ENCODE measurements around the gene PLK3. TPM values are rescaled to one million over a fixed set of nuclear protein-coding genes. Genes with fewer than 3 reads are reported as not detected.

Gene PLK3
- total RNA-seq, 1 donor from 2014 or later, result 38.8 TPM

DNA sequence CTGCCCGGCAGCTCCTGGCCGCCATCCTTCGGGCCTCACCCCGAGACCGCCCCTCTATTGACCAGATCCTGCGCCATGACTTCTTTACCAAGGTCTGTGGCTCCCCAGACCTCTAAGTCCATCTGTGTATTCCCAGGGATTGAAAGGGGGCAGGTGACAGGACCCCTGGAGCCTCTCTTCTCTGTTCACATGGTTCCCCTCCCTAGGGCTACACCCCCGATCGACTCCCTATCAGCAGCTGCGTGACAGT lies 2.8 kb downstream of the PLK3 start:
- H3K4me3 ChIP-seq, result peak overlapping the region; percentile 84
- no peak for ATAC-seq
- H3K4me1 ChIP-seq, result peaks cover 55% of the 10 kb centered on the region
- intact Hi-C loops (cut with DNase I), result no loop called here
- H3K9me3 ChIP-seq, result no peaks in the 10 kb centered on the region
- no peak for DNase-seq
- TF ChIP-seq, protein P1, sequence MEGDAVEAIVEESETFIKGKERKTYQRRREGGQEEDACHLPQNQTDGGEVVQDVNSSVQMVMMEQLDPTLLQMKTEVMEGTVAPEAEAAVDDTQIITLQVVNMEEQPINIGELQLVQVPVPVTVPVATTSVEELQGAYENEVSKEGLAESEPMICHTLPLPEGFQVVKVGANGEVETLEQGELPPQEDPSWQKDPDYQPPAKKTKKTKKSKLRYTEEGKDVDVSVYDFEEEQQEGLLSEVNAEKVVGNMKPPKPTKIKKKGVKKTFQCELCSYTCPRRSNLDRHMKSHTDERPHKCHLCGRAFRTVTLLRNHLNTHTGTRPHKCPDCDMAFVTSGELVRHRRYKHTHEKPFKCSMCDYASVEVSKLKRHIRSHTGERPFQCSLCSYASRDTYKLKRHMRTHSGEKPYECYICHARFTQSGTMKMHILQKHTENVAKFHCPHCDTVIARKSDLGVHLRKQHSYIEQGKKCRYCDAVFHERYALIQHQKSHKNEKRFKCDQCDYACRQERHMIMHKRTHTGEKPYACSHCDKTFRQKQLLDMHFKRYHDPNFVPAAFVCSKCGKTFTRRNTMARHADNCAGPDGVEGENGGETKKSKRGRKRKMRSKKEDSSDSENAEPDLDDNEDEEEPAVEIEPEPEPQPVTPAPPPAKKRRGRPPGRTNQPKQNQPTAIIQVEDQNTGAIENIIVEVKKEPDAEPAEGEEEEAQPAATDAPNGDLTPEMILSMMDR (IDR thresholded peaks at IDR 0.05), result no peak
- H3K36me3 ChIP-seq, result peaks cover 44% of the 10 kb centered on the region
- peak overlapping the region; percentile 15 for H3K27ac ChIP-seq
- H3K27me3 ChIP-seq, result no peaks in the 10 kb centered on the region

- ATAC-seq (no peak), DNase-seq (peak; percentile 58)
- Histone ChIP-seq H3K27me3 (no peaks in the 10 kb centered on the region), H3K36me3 (peaks cover 44% of the 10 kb centered on the region), H3K4me3 (peak overlapping the region; percentile 84), H3K27ac (peak overlapping the region; percentile 15), H3K9me3 (no peaks in the 10 kb centered on the region), H3K4me1 (peaks cover 60% of the 10 kb centered on the region)
- TF ChIP-seq, protein P1 (IDR thresholded peaks at IDR 0.05), result no peak
- intact Hi-C loops (cut with DNase I), result no loop called here
Observed at GRCh38 chr1:44803312-44804095, 3.3 kb downstream of the PLK3 start.

- peak; percentile 67 for DNase-seq
- peaks cover 74% of the 10 kb centered on the region for H3K4me1 ChIP-seq
- no peaks in the 10 kb centered on the region for H3K9me3 ChIP-seq
- H3K27me3 ChIP-seq, result no peaks in the 10 kb centered on the region
- ATAC-seq, result no peak
- TF ChIP-seq, protein P1 (IDR thresholded peaks at IDR 0.05), result no peak
- peak overlapping the region; percentile 100 for H3K27ac ChIP-seq
- no peak overlapping the region for H3K4me3 ChIP-seq
- intact Hi-C loops (cut with DNase I), result no loop called here
- peaks cover 44% of the 10 kb centered on the region for H3K36me3 ChIP-seq
Observed at GRCh38 chr1:44805311-44806024, 5.3 kb downstream of the PLK3 start.

DNA sequence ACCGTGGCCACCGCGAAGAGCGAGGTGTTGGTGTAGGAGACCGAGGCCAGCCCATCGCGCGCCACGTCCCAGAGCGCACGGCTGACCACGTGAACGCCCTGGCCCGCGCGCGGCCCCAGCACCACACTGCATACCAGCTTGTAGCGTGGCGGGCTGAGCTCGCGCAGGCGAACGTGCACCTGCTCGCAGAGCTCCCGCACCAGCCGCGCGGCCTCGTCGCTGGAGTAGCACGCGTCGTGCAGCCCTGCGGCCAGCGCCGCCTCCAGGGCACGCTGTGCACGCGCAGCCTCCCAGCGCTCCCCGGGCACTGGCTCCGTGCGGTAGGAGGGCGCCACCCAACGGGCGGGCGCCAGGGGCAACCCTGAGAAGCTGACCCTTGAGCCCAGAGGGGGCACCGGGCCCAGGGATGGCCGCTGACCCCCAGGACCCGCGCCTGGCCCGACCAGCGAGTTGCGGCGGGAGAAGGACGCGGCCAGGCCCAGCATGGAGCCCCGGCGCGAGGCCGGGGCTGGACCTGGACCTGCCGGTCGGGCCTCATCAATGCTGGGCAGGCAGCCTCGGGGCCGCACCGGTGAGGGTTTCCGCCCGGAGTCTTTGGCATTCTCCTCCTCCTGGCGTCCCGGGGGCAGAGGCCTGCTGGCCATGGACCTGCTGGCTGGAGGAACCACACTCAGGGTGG lies 6.0 kb downstream of the PLK3 start:
- ATAC-seq (no peak), DNase-seq (peak; percentile 70)
- TF ChIP-seq, protein P1 (IDR thresholded peaks at IDR 0.05), result no peak
- Histone ChIP-seq H3K4me3 (peak overlapping the region; percentile 8), H3K27me3 (no peaks in the 10 kb centered on the region), H3K4me1 (peaks cover 81% of the 10 kb centered on the region), H3K36me3 (peaks cover 44% of the 10 kb centered on the region), H3K9me3 (no peaks in the 10 kb centered on the region), H3K27ac (peak overlapping the region; percentile 100)
- intact Hi-C loops (cut with DNase I), result no loop called here

GRCh38 chr1:44806704-44807363 lies 6.7 kb downstream of the PLK3 start, which contains the start of gene DYNLT4:
Gene DYNLT4, minus strand, starts transcription at chr1:44807351. Its CDS starts 683 bp downstream, at chr1:44806668.
- H3K4me3 ChIP-seq, result peak within 1 kb of the TSS; percentile 45
- H3K4me1 ChIP-seq, result peaks cover 81% of the 10 kb centered on the region
- H3K36me3 ChIP-seq, result peaks cover 44% of the 10 kb centered on the region
- DNase-seq (no peak), ATAC-seq (no peak)
- no peaks in the 10 kb centered on the region for H3K27me3 ChIP-seq
- H3K27ac ChIP-seq, result peak within 1 kb of the TSS; percentile 100
- TF ChIP-seq, protein P1 (IDR thresholded peaks at IDR 0.05), result no peak
- no peaks in the 10 kb centered on the region for H3K9me3 ChIP-seq
- intact Hi-C loops (cut with DNase I), result no loop called here

All from upper lobe of right lung (tissue), 1 donor.